Adrenal gland (tissue), 12 donors: Measurements from ENCODE around the gene STRADA. TPM values are rescaled to one million over a fixed set of nuclear protein-coding genes. Genes with fewer than 3 reads are reported as not detected.

ENCODE experiments used
- DNase-seq, 7 donors: peaks; one replicate each; pipeline ENCODE4 v3.0.0-alpha.2; 2019 to 2020
- H3K27ac ChIP-seq, 5 donors: fragments of 200-600 bp; sonication (generic) in 4 of 5; 1 replicate in 3 of 5; 2 replicates in 2 of 5; pipeline versions ENCODE4 v1.5.1 to v1.8.0; 2016 to 2020; ENCODE audit warnings: mild to moderate bottlenecking in 1 of 5
- H3K27me3 ChIP-seq: fragments of 200-600 bp; 2 replicates; pipeline ENCODE4 v1.8.0; 2021
- H3K36me3 ChIP-seq, 2 donors: fragments of 200-600 bp; replicated peaks in 1 of 2; 1 replicate in 1 of 2; 2 replicates in 1 of 2; pipeline versions ENCODE4 v1.5.1 to v1.8.0; 2018 to 2022
- H3K4me1 ChIP-seq, 2 donors: fragments of 200-600 bp; replicated peaks in 1 of 2; 1 replicate in 1 of 2; 2 replicates in 1 of 2; pipeline versions ENCODE4 v1.5.1 to v1.8.0; 2018 to 2021
- H3K4me3 ChIP-seq, 4 donors: fragments of 200-600 bp; sonication (generic) in 3 of 4; one replicate each; pipeline ENCODE4 v1.5.1; 2016 to 2018
- H3K9me3 ChIP-seq, 3 donors: fragments of 200-600 bp; sonication (generic) in 1 of 3; replicated peaks in 1 of 3; 1 replicate in 2 of 3; 2 replicates in 1 of 3; pipeline versions ENCODE4 v1.5.1 to v1.8.0; 2016 to 2021
- CTCF ChIP-seq, 6 experiments: fragments of 450-650 bp in 4 of 6; fragments of 200-600 bp in 2 of 6; sonication (generic) in 1 of 6; IDR thresholded peaks; 1 replicate in 5 of 6; 2 replicates in 1 of 6; pipeline versions ENCODE4 v1.5.1 to v1.8.0; 2016 to 2021; ENCODE audit warnings: antibody characterized with exemption in 6 of 6, mild to moderate bottlenecking in 2 of 6, moderate library complexity in 1 of 6
- POLR2A ChIP-seq, 2 donors: fragments of 450-650 bp; IDR thresholded peaks; one replicate each; pipeline ENCODE4 v1.6.1; 2017; ENCODE audit warnings: antibody characterized with exemption in 2 of 2, mild to moderate bottlenecking in 2 of 2, moderate library complexity in 1 of 2
- WGBS, 4 donors: extraction: QIAGEN DNeasy Blood & Tissue Kit in 2 of 4; methylation state at CpG; one replicate each; pipeline versions ENCODE4 v1.1.5 to v1.1.7; 2013 to 2017; 5-methylcytosine and 5-hydroxymethylcytosine counted together
- intact Hi-C, 2 donors: fragments of 100-400 bp; cut with DNase I; formaldehyde crosslinking; loops; one replicate each; pipeline versions ENCODE4 v1.14.1 to v1.15.0; 2022 to 2023
- polyA plus RNA-seq, 3 donors: library from polyadenylated mRNA; stranded (reverse); fragments of 200-250 nt in 2 of 3; fragments of 350-450 nt in 1 of 3; fragmentation: Illumina TruSeq in 1 of 3; extraction: RNeasy Lipid Tissue Mini Kit (QIAGEN cat#74804) in 1 of 3; gene quantifications; one replicate each; pipeline ENCODE4 v1.2.3, GENCODE V29; 2013 to 2014
- total RNA-seq, 9 donors: library from RNA; depleted of rRNA in 4 of 9; stranded (reverse); fragments of >200 nt in 4 of 9; fragments of 120-200 nt in 1 of 9; fragmentation: NEBNext Ultra II Directional in 1 of 9; extraction: Animal tissue kit (Norgen Biotek cat#: 25700) in 1 of 9; gene quantifications; one replicate each; pipeline versions ENCODE4 v1.1.0 to v1.2.4, GENCODE V29; 2013 to 2023
- donor health status: healthy with polysubstance abuse.
- donor health status: Bipolar disorder and iron deficiency.
- donor health status: DM: yes; HTN: yes; CAD: no.
- donor health status: DM: no; HTN: no; CAD: no.
- donor health status: DM: no; HTN: no; CAD: no.
- donor health status: DM: yes; HTN: yes; CAD: no.

STRADA gene
- total and polyA plus RNA-seq, 12 donors, result 16.7 to 91.1 (median 37.5) TPM

DNA sequence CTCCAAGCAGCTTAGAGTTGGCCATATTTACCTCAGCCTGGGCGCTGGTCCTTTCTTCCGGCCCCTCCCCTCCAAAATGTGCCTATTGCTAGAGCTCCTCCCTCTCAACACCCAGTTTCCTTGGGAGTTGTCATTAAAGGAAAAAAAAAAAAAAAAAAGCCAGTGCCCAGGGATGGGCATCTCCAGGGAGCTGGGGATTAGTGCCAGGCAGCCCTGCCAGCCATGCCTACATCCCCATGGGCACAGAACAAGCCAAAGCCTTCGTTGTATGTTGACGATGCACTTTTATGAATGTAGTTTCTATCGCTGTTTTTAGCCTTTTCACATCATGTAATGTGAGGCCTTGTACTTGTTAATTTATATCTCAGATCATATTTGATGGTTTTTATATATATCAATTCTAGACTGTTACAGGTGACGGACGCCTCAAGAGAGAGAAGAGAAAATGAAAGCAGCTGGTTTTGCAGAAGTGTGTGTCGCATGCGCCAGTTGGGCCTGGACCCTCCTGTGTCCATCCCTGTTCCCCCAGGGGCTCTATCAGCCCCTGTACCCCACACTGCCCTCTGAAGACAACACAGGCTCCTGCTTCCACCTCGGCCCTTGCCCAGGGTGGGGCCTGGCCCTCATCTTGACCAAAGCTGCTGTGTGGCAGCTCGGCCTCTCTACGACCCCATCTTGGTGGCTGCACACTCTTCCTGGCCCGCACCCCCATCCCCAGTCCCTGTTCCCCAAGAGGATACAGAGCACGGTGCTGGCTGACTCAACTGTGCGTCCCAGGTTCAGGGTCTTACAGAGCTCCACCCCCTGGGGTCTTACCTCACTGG is 46.4 kb downstream of the STRADA start:
- no peak overlapping the region for H3K4me3 ChIP-seq
- no peak for DNase-seq
- no peaks in the 10 kb centered on the region for H3K27me3 ChIP-seq
- TF ChIP-seq POLR2A (IDR thresholded peaks at IDR 0.05), result no peak
- TF ChIP-seq CTCF (IDR thresholded peaks at IDR 0.05), result no peak
- no peak overlapping the region for H3K27ac ChIP-seq
- 76 to 82% (median 81%) methylated on average over 14 to 15 of the region's 15 CpGs for WGBS, 4 donors
- no peaks in the 10 kb centered on the region for H3K9me3 ChIP-seq
- peaks cover 0 to 46% of the 10 kb centered on the region in 2 donors for H3K36me3 ChIP-seq
- intact Hi-C loops, result loop anchor here (5.0 to 10.0 kb wide), 2 partner anchors 70 to 73 kb away; partner anchors contain the start of gene MAP3K3 (in 2 of the 2)
- H3K4me1 ChIP-seq, result peaks cover 0 to under 1% of the 10 kb centered on the region in 2 donors

DNA sequence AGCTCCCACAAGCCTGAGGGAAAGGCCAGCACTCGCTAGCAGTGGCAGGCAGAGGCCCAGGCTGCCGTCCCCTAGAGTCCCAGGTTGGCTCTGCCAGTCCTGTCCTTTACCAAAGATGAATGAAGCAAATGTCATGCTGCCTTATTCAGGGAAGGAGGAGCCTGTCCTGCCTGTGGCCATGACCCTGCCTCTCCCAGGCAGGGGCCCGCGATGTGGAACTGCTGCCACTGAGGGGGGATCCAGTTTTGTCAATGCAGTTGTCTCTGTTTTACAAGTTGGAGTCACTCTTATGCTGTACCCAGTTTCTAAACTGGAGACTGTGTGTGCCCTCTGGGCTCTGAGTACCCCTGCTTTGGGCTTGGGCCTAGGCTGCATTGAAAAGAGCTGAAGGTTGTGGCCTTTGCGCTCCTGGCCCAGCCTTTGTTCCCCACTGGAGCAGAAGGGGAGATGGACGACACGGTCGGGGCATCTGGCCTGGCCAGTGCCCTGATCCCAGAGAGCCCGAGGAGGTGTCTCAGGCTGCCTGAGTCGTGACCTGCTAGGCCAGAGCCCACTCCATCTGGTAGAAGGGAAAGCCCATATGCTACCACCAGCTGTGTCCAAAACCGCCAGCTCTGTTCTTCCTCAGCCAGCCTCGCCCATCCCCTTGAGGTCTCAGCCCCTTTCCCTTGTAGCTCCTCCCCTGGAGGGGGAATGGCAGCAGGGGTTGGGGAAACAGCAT is 47.2 kb downstream of the STRADA start:
- no peaks in the 10 kb centered on the region for H3K27me3 ChIP-seq
- 78 to 89% (median 83%) methylated on average over 5 to 12 of the region's 12 CpGs for WGBS, 4 donors
- TF ChIP-seq POLR2A (IDR thresholded peaks at IDR 0.05) (no peak), CTCF (IDR thresholded peaks at IDR 0.05) (no peak)
- H3K4me3 ChIP-seq, result no peak overlapping the region
- intact Hi-C loops, result loop anchor here in 1 of 2 donors (10.0 kb wide), 1 partner anchor 70 kb away; the partner anchor contains the start of gene MAP3K3
- DNase-seq, result no peak
- no peaks in the 10 kb centered on the region for H3K9me3 ChIP-seq
- peaks cover 0 to 53% of the 10 kb centered on the region in 2 donors for H3K36me3 ChIP-seq
- no peaks in the 10 kb centered on the region for H3K4me1 ChIP-seq
- peak overlapping the region in 1 of 5 donors; percentile 1 for H3K27ac ChIP-seq

- H3K36me3 ChIP-seq, result peaks cover 0 to 62% of the 10 kb centered on the region in 2 donors
Observed at GRCh38 chr17:63693411-63694113, 48.0 kb downstream of the STRADA start.

More at GRCh38 chr17:63693411-63694113, 48.0 kb downstream of the STRADA start:
- intact Hi-C loops, result loop anchor here in 1 of 2 donors (10.0 kb wide), 1 partner anchor 69 kb away; the partner anchor contains the start of gene MAP3K3
- 89 to 91% (median 90%) methylated on average over 9 to 18 of the region's 18 CpGs for WGBS, 4 donors
- Histone ChIP-seq H3K27ac (no peak overlapping the region), H3K9me3 (no peaks in the 10 kb centered on the region), H3K27me3 (no peaks in the 10 kb centered on the region), H3K4me1 (no peaks in the 10 kb centered on the region), H3K4me3 (no peak overlapping the region)
- TF ChIP-seq POLR2A (IDR thresholded peaks at IDR 0.05) (no peak), CTCF (IDR thresholded peaks at IDR 0.05) (no peak)
- DNase-seq, result no peak
